Gastrocnemius medialis (tissue), 4 donors: ENCODE results near the gene B4GALT2. TPM values are rescaled to one million over a fixed set of nuclear protein-coding genes. Genes with fewer than 3 reads are reported as not detected.

Experiments
- ATAC-seq, 2 donors: fragments of 150-250 bp; one replicate each; pipeline ENCODE4 v1.9.1; 2016
- DNase-seq, 2 donors: peaks; one replicate each; pipeline ENCODE4 v3.0.0-alpha.2; 2019
- H3K27ac ChIP-seq, 4 donors: fragments of 200-600 bp; sonication (generic); 1 replicate in 1 of 4; 2 replicates in 3 of 4; pipeline ENCODE4 v1.5.1; 2016 to 2018; ENCODE audit warnings: mild to moderate bottlenecking in 2 of 4, moderate library complexity in 1 of 4
- H3K27me3 ChIP-seq, 3 donors: fragments of 200-600 bp; sonication (generic) in 2 of 3; 1 replicate in 1 of 3; 2 replicates in 2 of 3; pipeline versions ENCODE4 v1.5.1 to v1.6.0; 2016 to 2019; ENCODE audit warnings: mild to moderate bottlenecking in 1 of 3, moderate library complexity in 1 of 3
- H3K36me3 ChIP-seq, 2 donors: fragments of 200-600 bp; sonication (generic) in 1 of 2; one replicate each; pipeline ENCODE4 v1.5.1; 2017 to 2018
- H3K4me1 ChIP-seq, 2 donors: fragments of 200-600 bp; sonication (generic) in 1 of 2; one replicate each; pipeline ENCODE4 v1.5.1; 2016 to 2017; ENCODE audit warnings: mild to moderate bottlenecking in 2 of 2
- H3K4me3 ChIP-seq, 4 donors: fragments of 200-600 bp; sonication (generic) in 3 of 4; 1 replicate in 1 of 4; 2 replicates in 3 of 4; pipeline ENCODE4 v1.5.1; 2016 to 2019; ENCODE audit warnings: mild to moderate bottlenecking in 2 of 4
- H3K9me3 ChIP-seq, 3 donors: fragments of 200-600 bp; sonication (generic) in 2 of 3; 1 replicate in 1 of 3; 2 replicates in 2 of 3; pipeline ENCODE4 v1.5.1; 2016 to 2019
- CTCF ChIP-seq, 5 experiments: fragments of 450-650 bp in 3 of 5; fragments of 200-600 bp in 2 of 5; sonication (generic) in 2 of 5; IDR thresholded peaks in 4 of 5; conservative IDR thresholded peaks in 1 of 5; 1 replicate in 4 of 5; 2 replicates in 1 of 5; pipeline ENCODE4 v1.5.1; 2016 to 2019; ENCODE audit warnings: antibody characterized with exemption in 5 of 5, mild to moderate bottlenecking in 3 of 5, moderate library complexity in 3 of 5
- POLR2A ChIP-seq, 2 donors: fragments of 450-650 bp; IDR thresholded peaks; one replicate each; pipeline ENCODE4 v1.6.1; 2017; ENCODE audit warnings: antibody characterized with exemption in 2 of 2, mild to moderate bottlenecking in 2 of 2, moderate library complexity in 2 of 2
- in situ Hi-C, 4 donors: fragments of 200-750 bp; cut with MboI; loops; one replicate each; pipeline versions ENCODE4 v1.15.0 to v1.8.0; 2017; ENCODE audit warnings: low sequenced_read_pairs in 4 of 4
- intact Hi-C: fragments of 100-400 bp; cut with DNase I; formaldehyde crosslinking; loops from one replicate; pipeline ENCODE4 v1.15.1; 2023; ENCODE audit warnings: low total_unique reads
- total RNA-seq, 4 donors: library from RNA; depleted of rRNA; stranded (reverse); fragments of >200 nt; gene quantifications; one replicate each; pipeline versions ENCODE4 v1.1.0 to v1.2.3, GENCODE V29; 2016

The B4GALT2 gene
- total RNA-seq, 4 donors from 2014 or later, result 63.5 to 97.8 (median 72.1) TPM

DNA sequence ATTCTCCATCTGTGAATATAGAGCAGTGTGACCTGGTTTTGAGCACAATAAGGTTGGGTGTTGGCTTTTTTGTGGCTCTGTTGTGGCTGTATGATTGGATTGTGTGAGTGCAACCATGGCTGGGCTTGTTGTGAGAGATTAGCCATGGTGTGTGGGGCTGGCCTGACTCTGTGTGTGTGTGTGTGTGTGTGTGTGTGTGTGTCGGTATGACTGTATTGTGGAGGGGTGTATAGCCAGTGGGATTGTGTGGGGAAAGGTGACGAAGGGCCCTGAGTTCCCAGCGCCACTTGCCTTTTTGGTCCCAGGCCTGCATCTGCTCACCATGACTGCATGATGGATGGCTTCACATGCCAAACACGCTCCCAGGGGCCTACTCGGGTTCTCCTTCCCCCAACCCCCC, 58.1 kb downstream of the B4GALT2 start:
- Histone ChIP-seq H3K4me3 (no peak overlapping the region), H3K27ac (no peak overlapping the region), H3K36me3 (no peaks in the 10 kb centered on the region), H3K9me3 (no peaks in the 10 kb centered on the region), H3K27me3 (no peaks in the 10 kb centered on the region), H3K4me1 (peaks cover 15 to 17% of the 10 kb centered on the region in 2 donors)
- intact Hi-C loops, result loop anchor here (10.0 kb wide), 1 partner anchor 272 kb away; no protein-coding TSS in a partner anchor
- ATAC-seq, result no peak
- TF ChIP-seq CTCF (IDR thresholded peaks at IDR 0.05 in 4 of 5, conservative IDR thresholded peaks at IDR 0.05 in 1 of 5), result no peak
- no peak for TF ChIP-seq POLR2A (IDR thresholded peaks at IDR 0.05)
- in situ Hi-C loops, result loop anchor here in 3 of 4 donors (25.0 kb wide), 2 partner anchors 275 to 500 kb away; partner anchors contain the start of gene PTPRF (in 2 of the 3)
- DNase-seq, result no peak

- no peaks in the 10 kb centered on the region for H3K9me3 ChIP-seq
- intact Hi-C loops (loop anchor here (10.0 kb wide), 1 partner anchor 274 kb away; no protein-coding TSS in a partner anchor), in situ Hi-C loops (loop anchor here in 3 of 4 donors (25.0 kb wide), 2 partner anchors 277 to 502 kb away; partner anchors contain the start of gene PTPRF (in 2 of the 3))
- ATAC-seq (no peak), DNase-seq (no peak)
- no peak overlapping the region for H3K4me3 ChIP-seq
- no peaks in the 10 kb centered on the region for H3K36me3 ChIP-seq
- H3K27me3 ChIP-seq, result no peaks in the 10 kb centered on the region
- H3K27ac ChIP-seq, result no peak overlapping the region
- TF ChIP-seq CTCF (IDR thresholded peaks at IDR 0.05 in 4 of 5, conservative IDR thresholded peaks at IDR 0.05 in 1 of 5), result no peak
- no peak for TF ChIP-seq POLR2A (IDR thresholded peaks at IDR 0.05)
- peaks cover 15 to 17% of the 10 kb centered on the region in 2 donors for H3K4me1 ChIP-seq
These were observed 60.1 kb downstream of the B4GALT2 start for GRCh38 chr1:44038876-44039657.

GRCh38 chr1:44040418-44040817, 61.4 kb downstream of the B4GALT2 start:
- no peak for TF ChIP-seq POLR2A (IDR thresholded peaks at IDR 0.05)
- TF ChIP-seq CTCF (IDR thresholded peaks at IDR 0.05 in 4 of 5, conservative IDR thresholded peaks at IDR 0.05 in 1 of 5), result no peak
- in situ Hi-C loops, result loop anchor here in 3 of 4 donors (5.0 to 25.0 kb wide), 5 partner anchors 33 to 516 kb away; partner anchors contain the start of genes PTPRF (in 2 of the 3) and CCDC24 (in 1 of the 3)

More at GRCh38 chr1:44040418-44040817, 61.4 kb downstream of the B4GALT2 start:
- Histone ChIP-seq H3K9me3 (no peaks in the 10 kb centered on the region), H3K4me3 (no peak overlapping the region), H3K36me3 (no peaks in the 10 kb centered on the region), H3K27me3 (no peaks in the 10 kb centered on the region), H3K27ac (no peak overlapping the region), H3K4me1 (peaks cover 10% of the 10 kb centered on the region in 2 donors)
- no peak for DNase-seq
- intact Hi-C loops, result no loop called here
- no peak for ATAC-seq

Other genes starting within 250 kb of the B4GALT2 start
- gene ARTN, start 45.4 kb upstream of the B4GALT2 start, total RNA-seq, result 1 to 10 TPM in 1 of 4 donors, under 1 TPM in 1, not detected in 2; 0.25 to 1.8 TPM
- 100 to 1,000 TPM in 3 of 4 donors, 10 to 100 TPM in 1; 81.9 to 171 (median 105) TPM for gene IPO13, start 32.3 kb upstream of the B4GALT2 start, total RNA-seq
- gene DPH2, start 9.2 kb upstream of the B4GALT2 start, total RNA-seq, result 10 to 100 TPM; 53.1 to 68.3 (median 55.3) TPM
- gene ATP6V0B, start 4.2 kb upstream of the B4GALT2 start, total RNA-seq, result 100 to 1,000 TPM; 156 to 242 (median 195) TPM
- gene CCDC24, start 12.4 kb downstream of the B4GALT2 start, total RNA-seq, result 1 to 10 TPM in 2 of 4 donors, under 1 TPM in 2; 0.73 to 2.9 (median 1.2) TPM
- under 1 TPM in 3 of 4 donors, not detected in 1; 0.16 to 0.63 (median 0.29) TPM for gene SLC6A9, start 52.3 kb downstream of the B4GALT2 start, total RNA-seq
- gene KLF17, start 139.6 kb downstream of the B4GALT2 start, total RNA-seq, result not detected
- gene KLF18, start 162.4 kb downstream of the B4GALT2 start, total RNA-seq, result not detected
- 10 to 100 TPM; 24.9 to 42.2 (median 34.9) TPM for gene DMAP1, start 234.3 kb downstream of the B4GALT2 start, total RNA-seq